Fibroblast of the conjunctiva (primary cell): ENCODE data around the gene LRRC55.

ENCODE experiments used
- DNase-seq: peaks from one replicate; pipeline ENCODE4 v3.0.0-alpha.2; 2010; ENCODE audit warnings: low read depth

The LRRC55 gene

GRCh38 chr11:57181678-57182305 lies at the start of gene LRRC55:
TSS of gene LRRC55 (plus strand) at chr11:57181953. CDS start at chr11:57182023, 70 bp downstream.
- DNase-seq: no peak

- no peak for DNase-seq
These were observed 48.3 kb upstream of the LRRC55 start for GRCh38 chr11:57133366-57134038.

- DNase-seq: no peak
These were observed 47.5 kb upstream of the LRRC55 start for GRCh38 chr11:57134284-57134683.

- DNase-seq: no peak
These were observed 46.6 kb upstream of the LRRC55 start for GRCh38 chr11:57135020-57135751.

GRCh38 chr11:57140568-57140967 lies 41.2 kb upstream of the LRRC55 start:
- DNase-seq: no peak

GRCh38 chr11:57143459-57143858 lies 38.3 kb upstream of the LRRC55 start:
- DNase-seq: no peak

- no peak for DNase-seq
These were observed 37.7 kb upstream of the LRRC55 start for GRCh38 chr11:57144075-57144474.

- DNase-seq: no peak
These were observed 37.0 kb upstream of the LRRC55 start for GRCh38 chr11:57144531-57145320.

GRCh38 chr11:57146301-57146700 lies 35.5 kb upstream of the LRRC55 start:
- DNase-seq: no peak

- DNase-seq: no peak
These were observed 33.1 kb upstream of the LRRC55 start for GRCh38 chr11:57148621-57149020.

- DNase-seq: no peak
These were observed 31.3 kb upstream of the LRRC55 start for GRCh38 chr11:57150454-57150917.

- no peak for DNase-seq
These were observed 29.6 kb upstream of the LRRC55 start for GRCh38 chr11:57152134-57152533.

- no peak for DNase-seq
These were observed 28.3 kb upstream of the LRRC55 start for GRCh38 chr11:57153448-57153847.

- no peak for DNase-seq
These were observed 27.0 kb upstream of the LRRC55 start for GRCh38 chr11:57154739-57155138.

- no peak for DNase-seq
These were observed 26.4 kb upstream of the LRRC55 start for GRCh38 chr11:57155400-57155799.

- no peak for DNase-seq
These were observed 25.7 kb upstream of the LRRC55 start for GRCh38 chr11:57155838-57156607.

GRCh38 chr11:57156928-57157327 lies 24.8 kb upstream of the LRRC55 start:
- DNase-seq: no peak

GRCh38 chr11:57157624-57158023 lies 24.1 kb upstream of the LRRC55 start:
- no peak for DNase-seq

- no peak for DNase-seq
These were observed 23.6 kb upstream of the LRRC55 start for GRCh38 chr11:57158180-57158579.

GRCh38 chr11:57158599-57158998 lies 23.2 kb upstream of the LRRC55 start:
- DNase-seq: no peak

- DNase-seq: no peak
These were observed 21.1 kb upstream of the LRRC55 start for GRCh38 chr11:57160665-57161064.

GRCh38 chr11:57161351-57161750 lies 20.4 kb upstream of the LRRC55 start:
- DNase-seq: no peak
